Naive thymus-derived CD4-positive, alpha-beta T cell (primary cell): Measurements from ENCODE around the gene CXCR4. TPM values are rescaled to one million over a fixed set of nuclear protein-coding genes. Genes with fewer than 3 reads are reported as not detected.
"Not testable (repeated sequence)": the region's sequence is repeated elsewhere in the genome, so short reads cannot be mapped to it uniquely, and the experiment has no call there.

Source experiments
- ATAC-seq: fragments of 150-1000 bp; cut with Tn5 transposase; 2 replicates; pipeline ENCODE4 v1.10.0; 2021; ENCODE audit warnings: mild to moderate bottlenecking, moderate library complexity
- CTCF ChIA-PET: fragments of 350-600 bp; sonication (Branson Sonifier 250); formaldehyde crosslinking; loops from one replicate; lab custom pipeline; 2021; ENCODE audit warnings: antibody characterized with exemption; lab: Charles Lee
- POLR2A ChIA-PET: fragments of 350-600 bp; sonication (Branson Sonifier 250); formaldehyde crosslinking; loops from one replicate; lab custom pipeline; 2021; ENCODE audit warnings: antibody characterized with exemption, inconsistent platforms; lab: Charles Lee
- DNase-seq, 9 donors: peaks; one replicate each; pipeline versions ENCODE4 v3.0.0 to v3.0.0-alpha.2; 2020 to 2022; ENCODE audit warnings: mixed read lengths in 1 of 9
- H3K27ac ChIP-seq: one replicate; pipeline ENCODE4 v1.7.0; 2013; ENCODE audit warnings: mild to moderate bottlenecking, low read depth, low read length, moderate library complexity
- H3K27me3 ChIP-seq, 2 donors: one replicate each; pipeline ENCODE4 v1.7.0; 2013; ENCODE audit warnings: low read length in 2 of 2, mild to moderate bottlenecking in 2 of 2, moderate library complexity in 2 of 2; ENCODE audit not compliant: control insufficient read depth in 2 of 2, insufficient read depth in 2 of 2
- H3K36me3 ChIP-seq, 3 experiments: 1 replicate in 2 of 3; 2 replicates in 1 of 3; pipeline ENCODE4 v1.7.0; 2013; ENCODE audit warnings: low read length in 3 of 3, mild to moderate bottlenecking in 3 of 3, moderate library complexity in 1 of 3; ENCODE audit not compliant: insufficient read depth in 3 of 3, control insufficient read depth in 2 of 3
- H3K4me1 ChIP-seq, 2 donors: one replicate each; pipeline ENCODE4 v1.7.0; 2013; ENCODE audit warnings: low read length in 2 of 2, mild to moderate bottlenecking in 2 of 2, moderate library complexity in 1 of 2; ENCODE audit not compliant: control insufficient read depth in 2 of 2, insufficient read depth in 2 of 2
- H3K4me3 ChIP-seq: 2 replicates; pipeline ENCODE4 v1.7.0; 2013; ENCODE audit warnings: mild to moderate bottlenecking, low read length
- H3K9me3 ChIP-seq, 3 experiments: 1 replicate in 2 of 3; 2 replicates in 1 of 3; pipeline ENCODE4 v1.7.0; 2013; ENCODE audit warnings: low read length in 3 of 3; ENCODE audit not compliant: control insufficient read depth in 2 of 3
- H3K27ac Mint-ChIP-seq, 9 donors: one replicate each; pipeline ENCODE4 v1.8.0; 2020 to 2022; ENCODE audit warnings: mixed read lengths in 9 of 9, mild to moderate bottlenecking in 8 of 9, moderate library complexity in 5 of 9, inconsistent platforms in 2 of 9
- H3K27me3 Mint-ChIP-seq, 5 donors: one replicate each; pipeline ENCODE4 v1.8.0; 2021 to 2022; ENCODE audit warnings: mixed read lengths in 5 of 5, mild to moderate bottlenecking in 1 of 5
- H3K36me3 Mint-ChIP-seq, 5 donors: one replicate each; pipeline ENCODE4 v1.8.0; 2020 to 2022; ENCODE audit warnings: mixed read lengths in 5 of 5, mild to moderate bottlenecking in 3 of 5, inconsistent platforms in 1 of 5
- H3K4me1 Mint-ChIP-seq, 7 donors: one replicate each; pipeline ENCODE4 v1.8.0; 2020 to 2022; ENCODE audit warnings: mixed read lengths in 7 of 7, mild to moderate bottlenecking in 3 of 7, inconsistent platforms in 1 of 7
- H3K4me3 Mint-ChIP-seq, 10 donors: one replicate each; pipeline ENCODE4 v1.8.0; 2020 to 2022; ENCODE audit warnings: mild to moderate bottlenecking in 10 of 10, mixed read lengths in 10 of 10, moderate library complexity in 6 of 10, inconsistent platforms in 2 of 10
- H3K9me3 Mint-ChIP-seq, 11 donors: one replicate each; pipeline ENCODE4 v1.8.0; 2020 to 2022; ENCODE audit warnings: mixed read lengths in 11 of 11, mild to moderate bottlenecking in 4 of 11, inconsistent platforms in 1 of 11, moderate library complexity in 1 of 11
- intact Hi-C, 2 donors: fragments of 100-400 bp; cut with micrococcal nuclease; formaldehyde crosslinking; loops; one replicate each; pipeline ENCODE4 v1.15.1; 2023
- polyA plus RNA-seq, 2 donors: library from polyadenylated mRNA; unstranded; fragments of 300-500 nt; fragmentation: Illumina TruSeq; gene quantifications; one replicate each; pipeline ENCODE4 v1.2.3, GENCODE V29; 2021
- total RNA-seq, 6 experiments: library from RNA in 5 of 6; stranded (reverse) in 5 of 6; gene quantifications; 1 replicate in 5 of 6; 2 replicates in 1 of 6; pipeline ENCODE4 v1.2.3 and lab custom pipeline; 2021 to 2026

The CXCR4 gene
- total and polyA plus RNA-seq, 7 experiments from 2014 or later, result 239 to 1,323 (median 368) TPM

- H3K36me3 Mint-ChIP-seq, H3K4me1 ChIP-seq, H3K4me3 ChIP-seq, H3K9me3 Mint-ChIP-seq, H3K27ac Mint-ChIP-seq, intact Hi-C loops, ATAC-seq, H3K4me3 Mint-ChIP-seq, H3K27ac ChIP-seq, H3K9me3 ChIP-seq, H3K27me3 Mint-ChIP-seq, H3K36me3 ChIP-seq, H3K27me3 ChIP-seq, DNase-seq, POLR2A ChIA-PET: not testable (repeated sequence)
- peaks cover 15 to 37% (median 25%) of the 10 kb centered on the region in 7 donors for H3K4me1 Mint-ChIP-seq
- CTCF ChIA-PET, result interaction anchor here (0.7 kb wide), 1 partner anchor 40 kb away, joined by 4 read pairs; no protein-coding TSS in a partner anchor
These were observed 30.0 kb downstream of the CXCR4 start for GRCh38 chr2:136087901-136088460.

GRCh38 chr2:136086253-136087016 lies 31.5 kb downstream of the CXCR4 start:
- ChIA-PET CTCF (interaction anchor here (1.2 kb wide), 1 partner anchor 29 kb away, joined by 4 read pairs; no protein-coding TSS in a partner anchor), POLR2A (no interaction called here)
- Histone ChIP-seq H3K27me3 (no peaks in the 10 kb centered on the region), H3K36me3 (no peaks in the 10 kb centered on the region), H3K4me1 (no peaks in the 10 kb centered on the region), H3K27ac (no peak overlapping the region), H3K9me3 (no peaks in the 10 kb centered on the region), H3K4me3 (no peak overlapping the region)
- ATAC-seq (no peak), DNase-seq (no peak)
- no peaks in the 10 kb centered on the region for H3K27me3 Mint-ChIP-seq
- H3K4me3 Mint-ChIP-seq, result no peak overlapping the region
- H3K9me3 Mint-ChIP-seq, result peaks cover 0 to 4% (median 0%) of the 10 kb centered on the region in 11 donors
- intact Hi-C loops, result no loop called here
- peak overlapping the region in 5 of 9 donors; percentile 20 to 76 (median 32) for H3K27ac Mint-ChIP-seq
- H3K36me3 Mint-ChIP-seq, result peaks cover 0 to 3% (median 0%) of the 10 kb centered on the region in 5 donors
- peaks cover 4 to 27% (median 11%) of the 10 kb centered on the region in 7 donors for H3K4me1 Mint-ChIP-seq

GRCh38 chr2:136085453-136086209 lies 32.3 kb downstream of the CXCR4 start:
- no peaks in the 10 kb centered on the region for H3K4me1 ChIP-seq
- CTCF ChIA-PET, result interaction anchor here (1.2 kb wide), 1 partner anchor 28 kb away, joined by 4 read pairs; no protein-coding TSS in a partner anchor
- no peak overlapping the region for H3K27ac ChIP-seq
- Mint-ChIP-seq H3K27me3 (no peaks in the 10 kb centered on the region), H3K9me3 (peaks cover 0 to 4% (median 0%) of the 10 kb centered on the region in 11 donors), H3K4me3 (no peak overlapping the region), H3K27ac (peak overlapping the region in 4 of 9 donors; percentile 29 to 76 (median 40)), H3K4me1 (peaks cover 4 to 22% (median 11%) of the 10 kb centered on the region in 7 donors), H3K36me3 (peaks cover 0 to 3% (median 0%) of the 10 kb centered on the region in 5 donors)
- no peaks in the 10 kb centered on the region for H3K9me3 ChIP-seq
- POLR2A ChIA-PET, result no interaction called here
- no peaks in the 10 kb centered on the region for H3K36me3 ChIP-seq
- intact Hi-C loops, result no loop called here
- DNase-seq (no peak), ATAC-seq (no peak)
- H3K4me3 ChIP-seq, result no peak overlapping the region
- no peaks in the 10 kb centered on the region for H3K27me3 ChIP-seq

GRCh38 chr2:136081582-136082210 lies 36.3 kb downstream of the CXCR4 start:
- DNase-seq, result no peak
- POLR2A ChIA-PET, result no interaction called here
- intact Hi-C loops, result no loop called here
- no peaks in the 10 kb centered on the region for H3K9me3 ChIP-seq
- Mint-ChIP-seq H3K27me3 (no peaks in the 10 kb centered on the region), H3K27ac (peak overlapping the region in 1 of 9 donors; percentile 77), H3K4me3 (no peak overlapping the region), H3K4me1 (peaks cover under 1 to 31% (median 7%) of the 10 kb centered on the region in 7 donors), H3K36me3 (peaks cover 0 to 29% (median 0%) of the 10 kb centered on the region in 5 donors), H3K9me3 (peaks cover 0 to 27% (median 1%) of the 10 kb centered on the region in 11 donors)
- no peak overlapping the region for H3K4me3 ChIP-seq
- H3K27me3 ChIP-seq, result no peaks in the 10 kb centered on the region
- ATAC-seq, result no peak
- H3K27ac ChIP-seq, result no peak overlapping the region
- H3K4me1 ChIP-seq, result peaks cover 0 to 9% of the 10 kb centered on the region in 2 donors
- CTCF ChIA-PET, result interaction anchor here (0.7 kb wide), 1 partner anchor 9 kb away, joined by 4 read pairs; no protein-coding TSS in a partner anchor
- no peaks in the 10 kb centered on the region for H3K36me3 ChIP-seq

- Mint-ChIP-seq H3K4me3 (no peak overlapping the region), H3K36me3 (peaks cover 0 to 33% (median 0%) of the 10 kb centered on the region in 5 donors), H3K4me1 (peaks cover 0 to 28% (median 0%) of the 10 kb centered on the region in 7 donors), H3K9me3 (peaks cover 0 to 31% (median 2%) of the 10 kb centered on the region in 11 donors), H3K27me3 (no peaks in the 10 kb centered on the region), H3K27ac (no peak overlapping the region)
- intact Hi-C loops, result no loop called here
- Histone ChIP-seq H3K9me3 (no peaks in the 10 kb centered on the region), H3K36me3 (no peaks in the 10 kb centered on the region), H3K4me3 (no peak overlapping the region), H3K27me3 (no peaks in the 10 kb centered on the region), H3K27ac (no peak overlapping the region), H3K4me1 (peaks cover 0 to 9% of the 10 kb centered on the region in 2 donors)
- ChIA-PET CTCF (no interaction called here), POLR2A (no interaction called here)
- ATAC-seq (no peak), DNase-seq (no peak)
These were observed 37.8 kb downstream of the CXCR4 start for GRCh38 chr2:136080114-136080513.

- Mint-ChIP-seq H3K36me3 (peaks cover 0 to 42% (median 4%) of the 10 kb centered on the region in 5 donors), H3K9me3 (peaks cover 0 to 37% (median 6%) of the 10 kb centered on the region in 11 donors), H3K27me3 (no peaks in the 10 kb centered on the region), H3K4me3 (no peak overlapping the region), H3K27ac (peak overlapping the region in 1 of 9 donors; percentile 51), H3K4me1 (peaks cover 0 to 27% (median 0%) of the 10 kb centered on the region in 7 donors)
- no peak overlapping the region for H3K27ac ChIP-seq
- DNase-seq (no peak), ATAC-seq (no peak)
- ChIA-PET CTCF (no interaction called here), POLR2A (no interaction called here)
- H3K27me3 ChIP-seq, result no peaks in the 10 kb centered on the region
- H3K9me3 ChIP-seq, result no peaks in the 10 kb centered on the region
- peaks cover 0 to 9% of the 10 kb centered on the region in 2 donors for H3K4me1 ChIP-seq
- intact Hi-C loops, result no loop called here
- no peak overlapping the region for H3K4me3 ChIP-seq
- H3K36me3 ChIP-seq, result peaks cover 0 to 2% (median 0%) of the 10 kb centered on the region in 3 experiments
These were observed 40.8 kb downstream of the CXCR4 start for GRCh38 chr2:136077107-136077506.
